ENCODE results near the gene ARG2.

Gene ARG2

DNA sequence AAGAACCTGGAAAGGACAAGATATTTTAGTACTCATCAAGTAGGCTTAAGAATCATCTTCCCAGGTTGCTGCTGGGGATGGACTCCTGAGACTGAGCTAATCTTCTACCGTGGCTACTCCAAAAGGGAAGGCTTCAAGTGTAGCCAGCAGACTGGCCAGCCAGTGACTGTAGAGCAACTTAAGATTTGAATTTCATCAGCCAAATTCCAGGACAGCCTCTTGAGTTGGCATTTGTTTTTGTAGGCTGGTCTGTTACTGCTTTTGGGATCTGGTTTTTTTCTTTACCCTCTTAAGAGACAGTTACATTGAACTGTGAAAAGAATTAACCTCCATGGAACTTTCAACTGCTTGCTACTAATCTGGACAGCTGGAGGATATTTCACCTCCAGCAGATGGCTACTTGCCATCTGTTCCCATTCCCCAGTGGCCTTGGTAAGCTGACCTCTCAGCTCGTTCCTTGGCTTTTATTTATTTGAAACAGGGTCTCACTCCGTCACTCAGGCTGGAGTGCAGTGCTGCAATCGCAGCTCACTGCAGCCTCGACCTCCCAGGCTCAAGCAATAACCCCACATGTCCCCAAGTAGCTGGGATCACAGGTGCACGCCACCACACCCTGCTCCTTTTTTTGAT lies 34.0 kb downstream of the ARG2 start:
- H3K27ac ChIP-seq (ENCODE audit: low read length), result no peak overlapping the region
- no peaks in the 10 kb centered on the region for H3K9me3 ChIP-seq (ENCODE audit: control insufficient read depth, insufficient read depth, low read length)
- H3K4me1 ChIP-seq (ENCODE audit: control insufficient read depth, insufficient read depth, low read length), result no peaks in the 10 kb centered on the region
- H3K36me3 ChIP-seq (ENCODE audit: control insufficient read depth, insufficient read depth, low read length), result peaks cover 27% of the 10 kb centered on the region; the same call in 1 of the 2 replicates
- DNase-seq (ENCODE audit: low read depth, low spot score), result no peak
- H3K4me3 ChIP-seq (ENCODE audit: low read length), result no peak overlapping the region
- no peaks in the 10 kb centered on the region; the same call in 1 of the 2 replicates for H3K27me3 ChIP-seq (ENCODE audit: control insufficient read depth, insufficient read depth, low read length)
- no CpG with 5 or more reads among the region's 6 CpGs for WGBS (ENCODE audit: insufficient coverage, insufficient read length)

DNA sequence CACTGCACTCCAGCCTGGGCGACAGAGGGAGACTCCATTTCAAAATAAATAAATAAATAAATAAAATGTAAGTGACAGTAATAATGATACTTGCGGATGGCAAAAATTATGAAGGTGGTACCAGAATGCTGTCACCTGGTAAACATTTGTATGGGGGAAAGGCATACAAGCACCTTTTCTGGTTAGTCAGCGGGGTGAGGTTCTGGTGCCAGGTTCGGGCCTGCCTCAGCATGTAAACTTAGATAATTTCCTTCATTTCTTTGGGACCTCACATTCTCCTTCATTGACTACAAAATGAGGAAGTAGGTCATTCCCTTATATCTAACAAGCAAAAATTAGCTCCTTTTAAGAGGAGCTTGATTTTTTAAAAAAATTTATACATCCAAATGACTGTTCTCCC lies 43.9 kb downstream of the ARG2 start:
- Histone ChIP-seq H3K9me3 (ENCODE audit: control insufficient read depth, insufficient read depth, low read length) (no peaks in the 10 kb centered on the region), H3K27ac (ENCODE audit: low read length) (no peak overlapping the region), H3K36me3 (ENCODE audit: control insufficient read depth, insufficient read depth, low read length) (no peaks in the 10 kb centered on the region), H3K4me3 (ENCODE audit: low read length) (no peak overlapping the region), H3K27me3 (ENCODE audit: control insufficient read depth, insufficient read depth, low read length) (no peaks in the 10 kb centered on the region), H3K4me1 (ENCODE audit: control insufficient read depth, insufficient read depth, low read length) (no peaks in the 10 kb centered on the region)
- DNase-seq (ENCODE audit: low read depth, low spot score), result no peak
- WGBS (ENCODE audit: insufficient coverage, insufficient read length), result no CpG with 5 or more reads among the region's 4 CpGs

DNA sequence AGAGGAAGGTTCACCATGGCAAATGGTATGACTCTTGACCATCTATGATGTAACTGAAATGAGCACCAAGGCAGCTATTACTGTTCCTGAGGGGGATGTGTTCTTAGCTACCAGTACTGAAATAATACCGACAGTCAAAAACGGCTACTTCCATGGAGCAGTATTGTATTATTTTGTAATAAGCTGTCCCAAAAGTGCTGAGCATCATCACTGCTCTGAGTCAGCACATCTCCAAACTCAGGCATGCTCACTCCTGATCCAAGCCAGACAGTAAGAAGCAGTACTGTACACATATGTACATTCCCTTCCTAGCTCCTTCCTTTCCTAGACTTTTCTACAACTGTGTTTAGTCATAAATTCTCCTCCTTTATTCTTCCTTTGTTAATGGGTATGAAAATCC lies 46.1 kb downstream of the ARG2 start:
- no peak overlapping the region for H3K4me3 ChIP-seq (ENCODE audit: low read length)
- H3K36me3 ChIP-seq (ENCODE audit: control insufficient read depth, insufficient read depth, low read length), result no peaks in the 10 kb centered on the region
- H3K9me3 ChIP-seq (ENCODE audit: control insufficient read depth, insufficient read depth, low read length), result no peaks in the 10 kb centered on the region
- no peak for DNase-seq (ENCODE audit: low read depth, low spot score)
- H3K27me3 ChIP-seq (ENCODE audit: control insufficient read depth, insufficient read depth, low read length), result no peaks in the 10 kb centered on the region
- WGBS (ENCODE audit: insufficient coverage, insufficient read length), result no CpG with 5 or more reads among the region's 2 CpGs
- no peak overlapping the region for H3K27ac ChIP-seq (ENCODE audit: low read length)
- no peaks in the 10 kb centered on the region for H3K4me1 ChIP-seq (ENCODE audit: control insufficient read depth, insufficient read depth, low read length)

DNA sequence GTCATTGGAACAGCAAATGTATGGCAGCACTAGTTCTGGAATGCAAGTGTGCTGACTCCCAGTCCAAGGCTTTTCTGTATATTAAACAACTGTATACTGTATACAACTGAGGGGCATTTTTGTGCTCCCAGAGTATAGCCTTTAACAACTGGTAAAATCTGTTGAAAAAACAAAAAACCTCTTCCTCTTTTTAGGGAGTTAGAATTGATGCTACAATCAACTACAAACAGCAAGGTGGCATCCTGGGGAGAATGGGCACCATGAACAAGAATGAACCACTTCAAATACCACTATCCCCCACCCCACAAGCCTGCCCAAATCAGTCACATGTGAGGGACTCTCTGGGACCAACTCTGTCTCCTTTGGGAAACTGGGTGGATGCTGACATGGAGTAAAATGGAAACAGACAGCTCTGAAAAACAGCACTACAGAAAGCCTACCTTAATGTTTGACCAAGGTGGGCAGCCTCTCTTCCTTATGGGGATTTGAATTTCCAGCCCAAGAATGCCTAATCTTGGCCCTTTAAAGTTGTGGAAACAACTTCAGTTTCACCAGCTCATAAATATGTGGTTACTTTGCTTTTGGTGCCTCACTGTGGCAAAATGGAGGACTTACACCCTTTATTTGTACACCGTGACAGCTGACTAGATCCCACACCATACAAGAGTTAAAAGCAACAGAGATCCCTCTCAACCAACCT lies 47.2 kb downstream of the ARG2 start:
- no CpG with 5 or more reads among the region's 1 CpG for WGBS (ENCODE audit: insufficient coverage, insufficient read length)
- no peaks in the 10 kb centered on the region for H3K4me1 ChIP-seq (ENCODE audit: control insufficient read depth, insufficient read depth, low read length)

DNA sequence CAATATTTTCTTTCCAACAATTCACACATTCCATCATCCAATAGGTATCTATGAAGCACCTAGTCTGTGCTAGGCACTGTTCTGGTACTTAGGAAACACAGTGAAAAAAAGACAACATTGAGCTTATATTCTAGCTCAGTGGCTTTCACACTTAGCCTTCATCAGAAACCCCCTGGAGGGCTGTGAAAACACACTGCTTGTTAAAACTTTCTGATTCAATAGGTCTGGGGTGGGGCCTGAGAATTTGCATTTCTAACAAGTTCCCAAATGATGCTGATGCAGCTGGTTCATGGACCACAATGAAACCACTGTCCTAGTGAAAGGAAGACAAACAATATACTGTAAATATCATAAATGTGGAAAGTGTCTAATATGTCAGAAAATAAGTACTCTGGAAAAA lies 48.8 kb downstream of the ARG2 start:
- no peak overlapping the region for H3K4me3 ChIP-seq (ENCODE audit: low read length)
- no peak overlapping the region for H3K27ac ChIP-seq (ENCODE audit: low read length)
- DNase-seq (ENCODE audit: low read depth, low spot score), result no peak
- no peaks in the 10 kb centered on the region for H3K9me3 ChIP-seq (ENCODE audit: control insufficient read depth, insufficient read depth, low read length)
- H3K27me3 ChIP-seq (ENCODE audit: control insufficient read depth, insufficient read depth, low read length), result no peaks in the 10 kb centered on the region
- no peaks in the 10 kb centered on the region for H3K4me1 ChIP-seq (ENCODE audit: control insufficient read depth, insufficient read depth, low read length)
- H3K36me3 ChIP-seq (ENCODE audit: control insufficient read depth, insufficient read depth, low read length), result no peaks in the 10 kb centered on the region

More for the DNA sequence above, 47.2 kb downstream of the ARG2 start:
- H3K27ac ChIP-seq (ENCODE audit: low read length), result no peak overlapping the region
- no peak overlapping the region for H3K4me3 ChIP-seq (ENCODE audit: low read length)
- DNase-seq (ENCODE audit: low read depth, low spot score), result no peak
- H3K27me3 ChIP-seq (ENCODE audit: control insufficient read depth, insufficient read depth, low read length), result no peaks in the 10 kb centered on the region
- no peaks in the 10 kb centered on the region for H3K9me3 ChIP-seq (ENCODE audit: control insufficient read depth, insufficient read depth, low read length)
- H3K36me3 ChIP-seq (ENCODE audit: control insufficient read depth, insufficient read depth, low read length), result no peaks in the 10 kb centered on the region

DNA sequence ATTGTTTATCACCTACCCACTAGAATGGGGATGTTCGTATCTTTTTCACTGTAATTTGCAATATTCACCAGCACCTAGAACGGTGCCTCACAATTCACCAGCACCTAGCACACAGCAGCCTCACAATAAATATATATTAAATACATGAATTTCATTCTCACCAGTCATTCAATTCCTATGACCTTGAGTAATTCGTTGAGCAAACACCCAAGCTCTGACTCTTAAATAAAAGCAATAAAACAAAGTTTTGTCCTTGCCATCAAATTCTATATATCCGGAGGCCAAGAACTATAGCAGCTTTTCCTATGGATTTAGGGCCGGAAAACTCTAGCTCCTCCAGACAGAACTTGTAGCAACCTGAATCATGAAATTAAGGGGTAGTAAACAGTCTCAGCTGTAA lies 53.7 kb downstream of the ARG2 start:
- Histone ChIP-seq H3K36me3 (ENCODE audit: control insufficient read depth, insufficient read depth, low read length) (peaks cover 9% of the 10 kb centered on the region; the same call in 1 of the 2 replicates), H3K4me1 (ENCODE audit: control insufficient read depth, insufficient read depth, low read length) (no peaks in the 10 kb centered on the region), H3K27ac (ENCODE audit: low read length) (no peak overlapping the region), H3K4me3 (ENCODE audit: low read length) (no peak overlapping the region), H3K27me3 (ENCODE audit: control insufficient read depth, insufficient read depth, low read length) (no peaks in the 10 kb centered on the region), H3K9me3 (ENCODE audit: control insufficient read depth, insufficient read depth, low read length) (no peaks in the 10 kb centered on the region)
- WGBS (ENCODE audit: insufficient coverage, insufficient read length), result no CpG with 5 or more reads among the region's 5 CpGs
- no peak for DNase-seq (ENCODE audit: low read depth, low spot score)

DNA sequence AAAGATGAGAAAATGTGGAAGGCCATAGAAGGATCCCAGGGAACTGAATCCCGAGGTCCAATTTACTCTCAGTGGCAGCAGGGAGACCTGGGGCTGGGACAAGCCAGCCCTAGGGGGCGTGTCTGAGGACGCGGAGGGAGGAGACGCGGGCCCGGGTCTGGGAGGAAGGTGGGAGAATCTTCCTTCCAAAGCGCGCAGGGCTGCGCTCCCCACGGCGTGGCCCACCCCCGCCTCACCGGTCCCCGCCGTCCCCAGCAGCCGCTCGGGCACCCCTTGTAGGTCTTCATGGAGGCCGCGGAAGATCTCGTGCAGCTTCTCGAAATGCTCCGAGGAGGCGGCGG lies 54.4 kb downstream of the ARG2 start:
- DNase-seq (ENCODE audit: low read depth, low spot score), result peak; percentile 25
- no peaks in the 10 kb centered on the region for H3K4me1 ChIP-seq (ENCODE audit: control insufficient read depth, insufficient read depth, low read length)
- no peaks in the 10 kb centered on the region for H3K9me3 ChIP-seq (ENCODE audit: control insufficient read depth, insufficient read depth, low read length)
- no peaks in the 10 kb centered on the region for H3K27me3 ChIP-seq (ENCODE audit: control insufficient read depth, insufficient read depth, low read length)
- peak overlapping the region; percentile 83 for H3K4me3 ChIP-seq (ENCODE audit: low read length)
- H3K36me3 ChIP-seq (ENCODE audit: control insufficient read depth, insufficient read depth, low read length), result peaks cover 9% of the 10 kb centered on the region; the same call in 1 of the 2 replicates
- WGBS (ENCODE audit: insufficient coverage, insufficient read length), result no CpG with 5 or more reads among the region's 25 CpGs
- H3K27ac ChIP-seq (ENCODE audit: low read length), result no peak overlapping the region

DNA sequence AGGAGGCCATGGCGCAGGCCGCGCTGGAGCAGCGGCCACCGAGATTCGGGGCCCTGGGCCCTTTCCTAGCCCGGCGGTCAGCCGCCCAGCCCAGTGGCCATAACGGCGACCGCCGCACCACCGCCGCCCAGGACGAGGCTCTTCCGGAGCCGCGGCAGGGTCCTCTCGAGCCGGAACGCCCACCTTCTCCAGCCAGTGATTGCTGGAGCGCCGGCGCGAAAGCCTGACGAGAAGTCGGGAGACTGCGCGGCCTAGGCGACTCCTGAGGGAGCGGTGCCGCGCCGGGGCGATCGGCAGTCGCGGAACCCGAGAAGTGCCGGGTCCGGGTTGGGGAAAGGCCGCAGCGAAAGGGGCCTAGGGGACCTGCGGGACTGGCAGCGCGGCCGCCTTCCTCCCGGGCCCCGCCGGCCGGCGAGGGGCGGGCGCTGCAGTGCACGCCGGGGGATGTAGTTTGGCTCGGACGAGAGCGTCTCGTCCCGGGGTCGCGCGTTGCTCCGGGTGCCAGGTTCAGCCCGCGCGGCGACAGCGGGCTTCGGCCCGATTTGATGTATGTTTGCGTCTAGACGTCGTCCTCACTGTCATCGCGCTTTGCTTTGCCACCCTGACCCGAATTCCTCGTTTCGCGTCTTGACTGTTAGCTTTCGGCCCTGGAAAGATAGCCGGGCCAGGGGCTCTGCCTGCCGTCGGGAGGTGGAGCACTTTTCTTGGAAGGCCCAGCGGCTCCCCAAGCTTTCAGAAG lies 54.9 kb downstream of the ARG2 start, which contains the start of gene VTI1B:
TSS of gene VTI1B (minus strand) at position 153 of the 739 bp plus-strand sequence. CDS start at position 10, 143 bp downstream.
- DNase-seq (ENCODE audit: low read depth, low spot score), result peak; percentile 22
- Histone ChIP-seq H3K4me3 (ENCODE audit: low read length) (peak within 1 kb of the TSS; percentile 83), H3K27me3 (ENCODE audit: control insufficient read depth, insufficient read depth, low read length) (no peaks in the 10 kb centered on the region), H3K9me3 (ENCODE audit: control insufficient read depth, insufficient read depth, low read length) (no peaks in the 10 kb centered on the region), H3K36me3 (ENCODE audit: control insufficient read depth, insufficient read depth, low read length) (peaks cover 9% of the 10 kb centered on the region; the same call in 1 of the 2 replicates), H3K27ac (ENCODE audit: low read length) (no peak within 1 kb of the TSS), H3K4me1 (ENCODE audit: control insufficient read depth, insufficient read depth, low read length) (no peaks in the 10 kb centered on the region)
- no CpG with 5 or more reads among the region's 87 CpGs for WGBS (ENCODE audit: insufficient coverage, insufficient read length)

DNA sequence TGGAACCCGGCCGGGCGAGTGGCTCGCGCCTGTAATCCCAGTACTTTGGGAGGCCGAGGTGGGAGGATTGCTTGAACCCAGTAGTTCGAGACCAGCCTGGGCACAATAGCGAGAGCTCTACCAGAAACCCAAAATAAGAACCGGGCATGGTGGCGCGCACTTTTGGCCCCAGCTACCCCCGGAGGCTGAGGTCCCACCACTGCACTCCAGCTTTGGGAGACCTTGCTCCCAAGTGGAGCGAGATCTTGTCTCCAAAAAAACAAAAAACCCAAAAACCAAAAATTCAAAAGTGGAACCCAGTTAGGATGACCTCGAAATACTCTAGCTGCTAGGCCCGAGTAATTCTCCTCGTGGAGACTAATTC lies 55.5 kb downstream of the ARG2 start:
- no peak for DNase-seq (ENCODE audit: low read depth, low spot score)
- Histone ChIP-seq H3K4me1 (ENCODE audit: control insufficient read depth, insufficient read depth, low read length) (no peaks in the 10 kb centered on the region), H3K9me3 (ENCODE audit: control insufficient read depth, insufficient read depth, low read length) (no peaks in the 10 kb centered on the region), H3K27ac (ENCODE audit: low read length) (no peak overlapping the region), H3K27me3 (ENCODE audit: control insufficient read depth, insufficient read depth, low read length) (no peaks in the 10 kb centered on the region), H3K4me3 (ENCODE audit: low read length) (peak overlapping the region; percentile 83; the same call in 1 of the 2 replicates), H3K36me3 (ENCODE audit: control insufficient read depth, insufficient read depth, low read length) (peaks cover 9% of the 10 kb centered on the region; the same call in 1 of the 2 replicates)
- WGBS (ENCODE audit: insufficient coverage, insufficient read length), result no CpG with 5 or more reads among the region's 16 CpGs

DNA sequence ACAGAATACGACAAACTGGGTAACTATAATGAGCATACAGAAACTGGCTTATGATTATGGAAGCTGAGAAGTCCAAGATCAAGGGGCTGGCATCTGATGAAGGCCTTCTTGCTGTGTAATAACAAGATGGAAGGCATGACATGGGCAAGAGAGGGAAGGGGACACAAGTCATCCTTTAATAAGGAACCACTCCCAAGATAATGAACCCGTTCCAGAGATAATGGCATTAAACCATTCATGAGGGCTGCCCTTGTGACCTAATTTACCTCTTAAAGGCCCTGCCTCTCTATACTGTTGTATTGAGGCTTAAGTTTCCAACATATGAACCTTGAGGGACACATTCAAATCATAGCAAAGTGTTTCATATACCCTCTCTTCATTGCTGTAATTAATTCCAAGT lies 59.3 kb downstream of the ARG2 start:
- no peak overlapping the region for H3K27ac ChIP-seq (ENCODE audit: low read length)
- peaks cover 14% of the 10 kb centered on the region; the same call in 1 of the 2 replicates for H3K36me3 ChIP-seq (ENCODE audit: control insufficient read depth, insufficient read depth, low read length)

More for the DNA sequence above, 59.3 kb downstream of the ARG2 start:
- WGBS (ENCODE audit: insufficient coverage, insufficient read length), result no CpG with 5 or more reads among the region's 2 CpGs
- H3K4me3 ChIP-seq (ENCODE audit: low read length), result no peak overlapping the region
- no peak for DNase-seq (ENCODE audit: low read depth, low spot score)
- no peaks in the 10 kb centered on the region for H3K9me3 ChIP-seq (ENCODE audit: control insufficient read depth, insufficient read depth, low read length)
- no peaks in the 10 kb centered on the region for H3K4me1 ChIP-seq (ENCODE audit: control insufficient read depth, insufficient read depth, low read length)
- no peaks in the 10 kb centered on the region for H3K27me3 ChIP-seq (ENCODE audit: control insufficient read depth, insufficient read depth, low read length)

All from iPS DF 6.9 (cell line).